GM21447 (cell line): ENCODE measurements around the gene BCL2.
"Not testable (repeated sequence)": the region's sequence is repeated elsewhere in the genome, so short reads cannot be mapped to it uniquely, and the experiment has no call there.

Experiments used
- ATAC-seq: cut with Tn5 transposase; IDR thresholded peaks from one replicate; pipeline ENCODE4 v1.9.1; 2021; ENCODE audit not compliant: unreplicated experiment

Gene BCL2

DNA sequence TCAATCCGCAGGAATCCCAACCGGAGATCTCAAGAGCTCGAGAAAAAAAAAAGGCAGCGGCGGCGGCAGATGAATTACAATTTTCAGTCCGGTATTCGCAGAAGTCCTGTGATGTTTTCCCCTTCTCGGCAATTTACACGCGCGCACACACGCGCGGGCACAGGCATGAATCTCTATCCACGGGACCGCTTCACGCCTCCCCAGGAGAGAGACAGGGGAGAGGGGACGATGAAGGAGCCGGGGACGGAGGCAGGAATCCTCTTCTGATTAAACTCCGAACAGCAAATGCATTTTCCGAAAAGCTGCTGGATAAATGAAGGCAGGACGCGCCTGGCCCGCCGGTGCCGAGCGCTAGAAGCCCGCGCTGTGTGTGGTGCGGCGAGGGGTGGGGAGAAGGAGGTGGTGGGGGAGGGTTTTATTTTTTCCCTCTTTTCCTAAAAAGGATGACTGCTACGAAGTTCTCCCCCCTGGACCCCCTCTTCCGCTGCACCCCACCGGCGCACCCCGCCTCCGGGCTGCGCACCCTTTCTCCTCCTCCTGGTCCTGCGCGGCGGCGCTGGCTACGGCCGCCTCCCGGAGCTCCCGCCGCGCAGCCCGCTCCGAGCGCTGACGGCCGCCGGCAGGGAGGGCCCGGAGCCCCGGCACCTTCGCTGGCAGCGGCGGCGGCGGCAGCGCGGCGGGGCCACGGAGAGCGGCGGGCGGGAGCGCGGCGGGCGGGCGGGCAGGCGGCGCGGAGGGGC, at the start of gene BCL2:
TSS of gene BCL2 (minus strand) at position 387 of the 740 bp plus-strand sequence.
- peak; percentile 3 for ATAC-seq

DNA sequence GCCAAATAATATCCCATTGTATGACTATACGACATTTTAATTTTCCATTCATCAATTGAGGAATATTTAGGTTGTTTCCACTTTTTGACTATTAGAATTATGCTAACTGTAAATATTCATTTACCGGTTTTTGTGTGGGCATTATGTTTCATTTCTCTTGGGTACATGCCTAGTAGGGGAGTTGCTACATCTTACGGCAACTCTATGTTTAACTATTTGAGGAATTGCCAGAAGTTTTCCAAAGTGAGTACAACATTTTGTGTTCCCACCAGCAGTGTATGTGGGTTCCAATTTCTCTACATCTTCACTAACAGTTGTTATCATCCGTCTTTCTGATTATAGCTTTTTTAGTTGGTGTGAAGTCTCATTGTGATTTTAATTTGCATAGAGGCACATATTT, 49.0 kb upstream of the BCL2 start:
- ATAC-seq, result no peak

DNA sequence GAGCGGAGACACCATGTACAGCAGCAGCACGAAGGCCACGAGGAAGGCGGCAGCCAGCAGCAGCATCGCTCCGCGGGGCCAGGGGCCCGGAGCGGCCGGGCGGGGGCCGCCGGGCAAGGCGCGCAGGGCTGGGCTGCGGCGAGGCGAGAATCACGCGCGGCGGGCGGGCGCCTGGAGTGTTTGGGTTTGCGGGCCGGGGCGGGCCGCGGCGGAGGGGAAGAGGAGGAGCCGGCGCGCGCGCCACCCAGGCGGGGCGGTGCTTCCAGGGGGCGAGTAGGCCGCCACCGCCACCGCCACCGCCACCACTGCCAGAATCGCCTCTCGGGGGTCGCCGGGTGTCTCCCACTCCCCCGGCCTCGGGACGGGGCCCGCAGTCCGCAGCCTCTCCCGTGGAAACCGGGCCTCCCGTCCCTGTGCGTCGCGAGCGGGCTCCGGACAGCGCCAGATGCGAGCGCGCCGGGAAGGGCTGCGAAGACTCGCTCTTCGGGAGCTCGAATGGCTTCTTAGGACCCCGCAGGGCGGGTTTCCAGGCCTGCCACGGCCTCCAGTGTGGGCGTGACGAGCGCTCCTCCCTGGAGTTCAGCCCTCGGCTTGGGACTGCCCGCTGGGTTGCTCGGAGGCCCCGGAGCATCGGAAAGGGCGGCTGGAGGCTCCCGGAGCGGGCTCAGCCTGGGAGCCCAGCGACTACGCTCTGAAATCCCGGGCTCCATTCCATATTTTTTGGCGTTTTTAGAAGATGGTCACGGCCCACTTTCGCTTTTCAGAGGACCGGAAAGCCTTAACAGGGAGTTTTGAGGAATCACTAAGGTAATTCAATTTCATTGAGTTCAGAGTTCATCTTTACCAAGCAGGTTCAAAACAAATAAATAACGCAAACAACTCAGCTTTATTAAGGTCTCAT, 47.7 kb upstream of the BCL2 start, which contains the start of gene KDSR:
TSS of gene KDSR (minus strand) at position 154 of the 901 bp plus-strand sequence. CDS start at position 66, 88 bp downstream.
- ATAC-seq, result peak; percentile 85

DNA sequence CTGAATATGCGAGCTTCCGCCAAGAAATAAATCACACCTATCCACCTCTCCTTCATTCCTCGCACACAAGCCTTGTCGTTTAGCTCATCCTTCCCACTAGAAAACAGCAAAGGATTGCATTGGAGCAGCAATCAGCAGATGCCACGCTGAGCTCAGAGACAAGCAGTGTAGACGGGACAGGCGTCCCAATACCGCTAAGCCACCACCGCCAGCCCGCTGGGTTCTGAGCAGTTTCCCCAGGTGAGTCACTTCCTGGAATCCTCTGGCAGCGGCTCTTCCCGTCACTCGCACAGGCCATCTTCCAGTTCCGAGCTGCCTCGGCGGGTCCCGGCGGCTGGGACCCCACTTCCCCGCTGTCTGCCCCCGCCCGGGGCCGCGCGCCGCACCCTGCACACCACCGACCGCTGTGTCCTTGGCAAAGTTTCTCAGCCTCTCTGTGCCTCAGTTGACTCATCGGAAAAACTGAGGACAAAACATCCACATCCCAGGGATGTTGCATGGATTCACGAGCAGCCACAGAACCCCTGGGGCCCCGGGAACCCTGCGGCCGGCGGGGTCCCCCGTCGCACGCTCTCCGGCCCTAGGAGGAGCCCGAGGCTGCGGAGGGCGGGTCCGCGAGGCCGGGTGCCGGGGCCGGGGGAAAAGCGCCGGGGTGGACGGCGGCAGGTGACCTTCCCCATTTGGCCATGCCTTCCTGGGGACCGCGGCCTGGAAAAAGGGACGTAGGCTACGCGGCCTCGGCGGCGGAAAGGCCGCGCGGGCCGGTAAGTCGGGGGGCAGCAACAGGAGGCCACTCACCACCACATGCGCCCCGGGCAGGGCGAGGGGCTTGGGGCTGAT, 46.9 kb upstream of the BCL2 start:
- peak; percentile 41 for ATAC-seq

DNA sequence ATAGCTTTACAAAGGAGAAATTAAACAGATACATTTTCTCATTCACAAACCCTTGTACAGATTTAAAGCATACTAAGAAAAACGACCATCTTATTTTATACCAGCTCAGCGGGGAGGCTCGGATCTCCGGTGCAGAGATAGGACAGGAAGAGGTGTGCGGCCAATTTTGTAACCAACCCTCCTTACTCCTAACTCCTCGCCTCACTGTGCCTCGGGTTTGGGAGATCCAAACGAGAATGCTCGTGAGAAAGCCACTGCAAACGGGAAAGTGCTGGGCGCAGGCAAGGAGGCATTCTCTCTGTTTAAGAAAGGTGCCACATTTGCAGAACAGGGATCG, 46.3 kb upstream of the BCL2 start:
- ATAC-seq, result peak; percentile 1

DNA sequence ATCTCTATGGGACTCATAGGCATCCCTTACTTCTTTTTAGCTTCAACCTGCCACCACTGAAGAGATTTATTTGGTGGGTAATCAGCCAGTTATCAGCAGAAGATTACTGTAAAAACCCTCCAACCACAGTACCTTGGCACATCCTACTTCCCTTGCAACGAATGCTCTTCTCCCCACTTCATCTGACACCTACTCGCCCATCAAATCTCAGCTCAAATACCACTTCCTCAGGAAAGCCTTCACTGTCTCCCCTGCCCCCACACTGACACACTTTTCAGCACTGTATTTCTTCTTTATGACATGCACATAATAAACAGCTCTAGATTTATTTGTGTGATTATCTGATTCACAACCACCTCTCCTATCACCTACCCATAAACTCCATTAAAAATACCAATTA, 44.4 kb upstream of the BCL2 start:
- no peak for ATAC-seq

DNA sequence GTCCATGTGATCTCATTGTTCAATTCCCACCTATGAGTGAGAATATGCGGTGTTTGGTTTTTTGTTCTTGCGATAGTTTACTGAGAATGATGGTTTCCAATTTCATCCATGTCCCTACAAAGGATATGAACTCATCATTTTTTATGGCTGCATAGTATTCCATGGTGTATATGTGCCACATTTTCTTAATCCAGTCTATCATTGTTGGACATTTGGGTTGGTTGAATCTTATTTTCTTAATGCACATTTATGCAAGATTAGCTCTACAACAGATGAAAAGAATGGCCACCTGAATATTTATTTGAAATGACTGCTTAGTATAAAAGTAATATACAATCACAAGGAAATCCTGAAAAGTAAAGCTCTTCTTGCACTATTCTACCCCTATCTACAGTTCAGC, 43.9 kb upstream of the BCL2 start:
- not testable (repeated sequence) for ATAC-seq

DNA sequence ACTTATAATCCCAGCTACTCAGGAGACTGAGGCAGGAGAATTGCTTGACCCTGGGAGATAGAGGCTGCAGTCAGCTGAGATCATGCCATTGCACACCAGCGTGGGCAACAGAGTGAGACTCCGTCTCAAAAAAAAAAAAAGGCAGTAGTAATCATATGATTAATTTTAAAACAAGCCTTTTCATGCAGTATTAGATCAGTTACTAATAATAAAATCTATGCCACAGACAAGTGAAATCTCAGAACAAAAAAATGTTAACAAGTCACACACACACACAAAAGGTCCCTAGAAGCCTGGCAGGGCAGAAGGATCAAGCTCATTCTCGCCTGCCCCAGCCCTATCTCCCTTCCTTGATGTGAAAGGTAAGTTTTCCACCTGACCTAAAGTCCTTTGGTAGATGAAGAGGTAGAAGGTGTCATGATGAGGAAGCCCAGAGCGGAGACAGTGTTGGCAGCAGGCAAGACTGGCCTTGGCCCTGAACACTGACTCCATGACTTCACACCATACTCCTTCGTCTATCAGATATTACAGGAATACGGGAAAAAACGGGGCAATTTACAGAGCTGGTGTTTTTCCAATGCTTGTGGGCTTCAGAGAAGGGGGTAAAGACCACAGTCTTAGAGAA, 36.8 kb upstream of the BCL2 start:
- ATAC-seq, result no peak

DNA sequence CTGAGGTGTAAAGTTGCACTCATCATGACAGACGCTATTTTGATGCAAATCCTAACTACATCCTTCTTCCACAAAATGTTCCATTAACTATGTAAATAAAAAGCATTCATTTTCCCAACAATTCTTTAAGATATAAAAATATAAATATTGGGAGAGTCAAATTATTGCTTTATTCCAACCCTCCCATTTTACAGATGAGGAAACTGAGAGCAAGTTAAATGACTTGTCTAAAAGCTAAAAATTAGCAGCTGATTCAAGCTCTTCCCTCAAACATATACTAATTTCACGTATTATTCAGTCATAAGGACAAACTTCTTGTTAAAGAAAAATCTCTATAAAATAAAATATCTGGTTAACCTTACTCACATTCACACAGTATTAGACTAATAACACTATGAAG, 30.7 kb upstream of the BCL2 start:
- ATAC-seq, result no peak

DNA sequence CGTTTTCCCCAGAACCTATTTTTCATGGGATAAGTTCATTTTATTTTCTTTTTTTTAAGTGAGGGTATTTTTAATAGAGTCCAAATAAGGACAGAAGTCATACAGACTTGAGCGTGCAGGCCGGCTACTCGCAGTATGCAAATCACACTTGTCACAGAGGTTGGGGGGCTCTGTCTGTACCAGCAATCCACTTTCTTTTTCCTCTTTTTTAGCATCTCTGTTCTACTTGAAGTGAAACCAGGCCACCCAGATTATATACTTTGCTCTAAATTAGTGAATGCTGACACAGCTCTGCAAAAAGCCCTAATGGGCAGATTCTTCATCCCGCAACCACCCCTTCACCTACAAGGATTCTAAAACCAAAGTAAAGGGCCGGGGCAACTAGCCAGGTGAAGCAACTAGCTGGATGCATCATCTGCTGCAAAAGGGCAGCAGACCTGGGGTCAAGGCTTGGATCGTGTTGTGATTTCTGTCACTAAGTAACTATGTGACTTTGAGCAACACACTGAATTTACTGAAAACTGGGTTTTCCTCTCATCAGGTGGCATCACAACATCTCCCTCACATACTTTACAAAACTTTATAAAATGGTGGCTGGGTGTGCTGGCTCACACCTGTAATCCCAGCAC, 29.1 kb upstream of the BCL2 start:
- no peak for ATAC-seq

DNA sequence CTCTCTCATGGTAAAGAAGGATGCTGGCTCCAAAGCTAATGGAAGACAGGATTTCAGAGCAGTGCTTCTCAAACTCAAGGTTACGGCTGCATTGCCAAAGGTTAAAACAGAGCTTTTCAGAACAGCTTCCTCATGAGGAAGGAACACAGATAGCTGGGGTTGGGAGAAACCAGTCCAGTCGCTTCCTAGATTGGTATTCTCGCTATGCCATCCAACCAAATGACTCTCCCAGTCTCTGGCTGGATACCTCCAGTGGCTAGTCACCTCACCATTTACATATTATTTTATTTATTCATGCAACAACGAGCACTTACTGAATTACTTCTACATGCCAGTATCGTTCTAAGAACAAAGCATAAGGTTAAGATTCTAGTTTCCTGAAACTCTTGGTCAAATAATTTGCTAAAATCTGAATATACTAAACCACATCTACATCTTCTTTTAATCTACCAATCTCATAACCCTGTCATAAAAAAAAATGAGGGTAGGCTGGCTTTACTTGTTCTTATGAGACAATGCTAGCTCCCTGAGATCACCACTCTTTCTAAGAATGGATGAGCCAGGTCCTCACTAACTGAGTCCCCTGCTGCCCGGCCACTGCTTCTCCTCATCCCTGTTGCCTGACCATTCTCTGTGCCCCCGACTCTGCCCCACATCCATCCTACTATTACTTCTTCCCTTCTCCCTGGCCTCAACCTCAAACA, 27.1 kb upstream of the BCL2 start:
- ATAC-seq, result no peak

DNA sequence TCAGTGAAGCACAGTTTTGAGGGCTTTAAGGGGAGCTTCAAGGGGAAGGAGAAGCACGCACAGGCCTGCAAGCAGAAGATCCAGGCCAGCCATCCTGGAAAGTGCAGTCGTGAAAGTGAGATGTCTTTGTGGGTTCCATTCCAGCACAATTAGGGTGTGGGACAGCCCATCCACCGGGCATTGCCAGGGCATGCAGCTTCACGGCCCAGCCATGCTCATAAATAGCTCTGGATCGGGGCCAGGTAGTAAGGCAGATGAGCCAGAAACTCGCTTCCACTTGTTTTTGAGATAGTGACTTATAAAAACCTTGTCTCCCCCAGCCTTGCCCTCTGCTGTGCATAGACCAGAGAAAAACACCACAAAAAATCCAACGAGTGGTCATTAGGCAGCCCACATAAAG, 26.5 kb upstream of the BCL2 start:
- no peak for ATAC-seq

DNA sequence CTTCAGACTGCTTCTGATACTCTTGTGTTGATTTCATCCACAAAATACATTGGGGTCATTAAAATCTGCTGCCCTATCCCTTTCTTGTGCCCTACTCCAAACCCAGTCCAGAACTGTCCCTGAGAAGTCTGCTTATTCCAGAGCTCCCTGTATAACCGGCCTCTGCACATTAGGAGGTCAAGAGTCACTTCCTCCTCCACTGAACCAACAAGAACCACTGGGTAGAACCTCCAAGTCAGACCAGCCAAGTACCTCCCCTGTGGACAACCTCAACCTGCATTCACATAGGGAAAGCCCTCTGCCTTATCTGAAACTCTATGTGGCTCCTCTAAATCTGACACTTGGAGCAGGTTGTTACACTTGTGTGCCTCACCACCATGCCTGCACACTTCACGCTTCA, 25.3 kb upstream of the BCL2 start:
- no peak for ATAC-seq

DNA sequence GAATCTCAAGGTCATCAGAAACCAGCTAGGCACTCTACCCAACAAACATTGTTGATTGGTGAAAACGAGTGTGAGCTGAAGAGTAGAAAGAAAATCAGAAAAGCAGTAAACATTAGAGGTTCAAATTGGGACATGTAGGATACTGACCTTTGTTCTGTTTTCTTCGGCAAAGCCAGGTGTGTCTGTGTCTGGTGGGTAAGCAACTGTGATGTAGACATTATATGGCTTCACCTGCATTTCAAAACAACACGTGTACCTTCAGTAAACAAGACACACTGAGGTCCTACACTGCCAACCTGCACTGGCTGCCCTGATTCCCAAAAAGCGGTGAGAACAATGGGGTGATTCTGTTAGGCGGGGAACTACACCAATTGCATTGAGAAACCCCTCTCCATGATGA, 24.7 kb upstream of the BCL2 start:
- no peak for ATAC-seq

DNA sequence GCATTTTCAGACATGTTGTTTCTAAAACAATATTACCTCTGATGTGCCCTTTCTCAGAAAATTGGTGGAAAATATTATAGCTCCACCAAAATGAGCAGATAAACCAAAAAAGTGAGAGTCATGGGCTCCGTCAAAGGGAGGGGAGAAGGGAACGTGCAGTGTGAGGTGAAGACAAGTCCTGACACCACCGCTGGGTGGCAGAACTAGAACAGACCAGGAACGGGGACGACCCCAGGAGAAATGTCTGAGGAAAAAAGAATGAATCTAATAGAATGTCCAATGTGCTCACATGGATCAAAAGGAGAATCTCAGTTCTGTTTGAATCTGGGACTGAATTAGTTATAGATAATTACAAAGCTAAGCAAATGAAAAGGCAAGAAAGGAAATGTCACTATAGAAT, 22.6 kb upstream of the BCL2 start:
- peak; percentile 70 for ATAC-seq

DNA sequence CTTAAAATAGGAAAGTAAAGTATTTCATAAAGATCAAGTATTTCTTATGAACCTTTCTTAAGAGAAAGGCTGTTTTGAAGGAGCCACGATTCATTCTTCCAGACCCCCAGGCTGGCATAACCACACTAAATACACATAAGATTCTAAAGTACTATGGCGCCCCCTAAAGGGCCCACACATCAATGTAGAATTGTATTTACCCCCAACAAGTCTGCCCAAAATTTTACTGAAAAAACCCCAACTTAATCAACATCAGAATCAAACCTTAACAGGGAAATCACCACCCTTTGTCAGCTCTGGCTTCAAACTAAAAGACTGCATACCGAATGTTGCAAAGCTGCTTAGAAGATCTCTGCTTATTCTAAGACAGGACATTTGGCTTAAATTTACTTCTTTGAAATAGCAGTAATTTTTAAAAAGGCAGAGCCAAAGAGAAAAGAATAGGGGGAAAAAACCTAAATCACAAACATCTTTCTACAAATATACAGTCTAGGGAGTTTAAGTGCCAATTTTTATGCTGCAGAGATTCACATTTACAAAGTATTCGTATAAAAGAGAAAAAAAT, 20.4 kb upstream of the BCL2 start:
- no peak for ATAC-seq

DNA sequence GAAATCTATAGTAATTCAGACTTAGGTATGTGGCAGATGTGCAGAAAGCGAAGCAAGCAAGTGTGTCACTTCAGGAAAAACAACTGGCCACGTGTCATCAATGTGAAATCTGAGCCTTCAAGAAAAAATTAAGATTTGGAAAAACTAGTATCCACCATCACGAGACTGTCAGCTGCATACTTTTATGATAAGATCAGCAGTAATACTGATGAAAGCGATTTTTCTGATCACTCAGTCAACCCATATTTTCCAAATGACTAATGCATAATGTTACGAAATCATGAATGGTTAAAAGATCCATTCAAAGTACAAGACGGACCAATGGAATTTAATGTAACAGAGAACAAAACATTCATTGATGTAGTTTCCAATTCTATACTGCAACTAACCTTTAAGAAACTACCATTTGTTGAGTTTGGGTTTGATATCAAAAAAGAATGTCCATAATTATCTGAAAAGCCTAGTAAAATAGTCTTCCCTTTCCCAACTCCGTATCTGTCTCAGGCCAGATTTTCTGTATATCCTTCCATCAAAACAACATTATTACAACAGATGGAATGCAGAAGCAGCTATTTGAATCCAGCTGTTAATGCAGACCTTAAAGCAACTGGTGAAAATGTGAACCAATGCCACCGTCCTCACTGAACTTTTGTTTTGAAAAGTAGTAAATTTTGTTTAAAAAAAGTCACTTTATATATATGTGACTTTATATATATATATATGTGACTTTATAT, 17.0 kb upstream of the BCL2 start:
- no peak for ATAC-seq

DNA sequence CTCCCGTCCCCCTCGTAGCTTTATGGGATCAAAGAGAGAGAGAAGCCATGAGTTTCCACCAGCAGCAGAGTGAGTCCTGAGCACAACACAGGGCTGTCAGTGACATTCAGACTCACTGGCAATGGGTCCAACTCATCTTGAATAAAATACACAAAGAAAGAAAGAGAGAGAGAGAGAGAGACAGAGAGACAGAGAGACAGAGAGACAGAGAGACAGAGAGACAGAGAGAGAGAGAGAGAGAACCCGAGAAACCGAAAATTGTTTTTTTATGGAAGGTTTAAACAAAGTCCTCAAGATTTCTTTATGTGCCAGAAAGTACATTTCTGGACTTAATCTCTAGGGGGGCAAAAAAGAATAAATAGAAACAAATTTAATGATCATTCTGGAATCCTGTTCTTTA, 11.5 kb upstream of the BCL2 start:
- no peak for ATAC-seq
